A673 (cell line): ENCODE results near the gene COA3.

ENCODE experiments used
- CTCF ChIP-seq: fragments of 300-800, 200-600 bp; sonication (generic); conservative IDR thresholded peaks from 2 replicates; pipeline ENCODE4 v1.5.1; 2017; ENCODE audit warnings: low read depth, mild to moderate bottlenecking, antibody characterized with exemption, low read length, moderate library complexity, mixed read lengths
- EZH2 ChIP-seq: fragments of 200-600 bp; sonication (generic); IDR thresholded peaks from 2 replicates; pipeline ENCODE4 v1.6.1; 2017; ENCODE audit warnings: borderline replicate concordance, low read depth, mild to moderate bottlenecking, mixed read lengths, antibody characterized with exemption, low read length; ENCODE audit not compliant: poor library complexity, severe bottlenecking

- TF ChIP-seq CTCF, result no peak
- no peak for TF ChIP-seq EZH2
These were observed 48.2 kb upstream of the COA3 start for GRCh38 chr17:42846594-42847280.
